Panc1 (cell line): ENCODE results near the gene MCEE. TPM values are rescaled to one million over a fixed set of nuclear protein-coding genes. Genes with fewer than 3 reads are reported as not detected.

ENCODE experiments used
- ATAC-seq: fragments of 200-7000 bp; cut with Tn5 transposase; 2 replicates; pipeline ENCODE4 v1.9.1; 2020; ENCODE audit warnings: mild to moderate bottlenecking, moderate library complexity
- BruUV-seq: library from RNA; stranded (reverse); fragments of 400-500 nt; replicated peaks from 2 replicates; lab custom pipeline; 2021; lab: Mats Ljungman, UMichigan
- CTCF ChIA-PET: fragments of 300-600 bp; sonication (Branson Sonifier 250); formaldehyde crosslinking; loops from one replicate; lab custom pipeline; 2022; ENCODE audit warnings: antibody characterized with exemption; lab: Charles Lee
- POLR2A ChIA-PET: fragments of 300-600 bp; sonication (Branson Sonifier 250); formaldehyde crosslinking; loops from one replicate; lab custom pipeline; 2022; ENCODE audit warnings: antibody characterized with exemption; lab: Charles Lee
- DNase-seq: peaks from one replicate; pipeline ENCODE4 v3.0.0-alpha.2; 2010; ENCODE audit warnings: low read depth, low spot score
- H3K27ac ChIP-seq: 2 replicates; pipeline ENCODE4 v1.5.1; 2011; ENCODE audit warnings: mild to moderate bottlenecking, low read length, inconsistent platforms
- H3K27me3 ChIP-seq: fragments of 200-500 bp; sonication (Bioruptor generic); 2 replicates; pipeline ENCODE4 v1.6.0; 2014; ENCODE audit warnings: low read length, inconsistent platforms; ENCODE audit not compliant: control insufficient read depth, insufficient read depth
- H3K36me3 ChIP-seq: fragments of 200-500 bp; sonication (Bioruptor generic); 2 replicates; pipeline ENCODE4 v1.5.1; 2014; ENCODE audit warnings: inconsistent platforms, mild to moderate bottlenecking, low read length, moderate library complexity; ENCODE audit not compliant: control insufficient read depth, insufficient read depth
- H3K4me1 ChIP-seq: 2 replicates; pipeline ENCODE4 v1.5.1; 2011; ENCODE audit warnings: inconsistent platforms, mild to moderate bottlenecking, low read length, moderate library complexity; ENCODE audit not compliant: control insufficient read depth, insufficient read depth
- H3K4me3 ChIP-seq, 2 experiments: 2 replicates each; pipeline ENCODE4 v1.5.1; 2011 to 2012; ENCODE audit warnings: low read depth in 2 of 2, low read length in 2 of 2, mild to moderate bottlenecking in 2 of 2, inconsistent platforms in 1 of 2, moderate library complexity in 1 of 2
- H3K9me3 ChIP-seq: fragments of 200-500 bp; sonication (Bioruptor generic); 2 replicates; pipeline ENCODE4 v1.5.1; 2014; ENCODE audit warnings: low read depth, mild to moderate bottlenecking, inconsistent platforms, low read length, moderate library complexity; ENCODE audit not compliant: control insufficient read depth, insufficient read depth
- POLR2AphosphoS5 ChIP-seq: IDR thresholded peaks from 2 replicates; pipeline ENCODE4 v1.6.1; 2012; ENCODE audit warnings: mild to moderate bottlenecking, low read depth, low read length, moderate library complexity
- SIN3A ChIP-seq: IDR thresholded peaks from 2 replicates; pipeline ENCODE4 v1.6.1; 2012; ENCODE audit warnings: low read depth, mild to moderate bottlenecking, low read length, moderate library complexity, borderline replicate concordance; ENCODE audit not compliant: insufficient read depth
- TCF7L2 ChIP-seq: IDR thresholded peaks from 2 replicates; pipeline ENCODE4 v1.6.1; 2011; ENCODE audit warnings: mild to moderate bottlenecking, low read depth, low read length, inconsistent platforms
- in situ Hi-C: cut with HindIII; loops from 2 replicates; pipeline ENCODE4 v1.10.0; 2016; ENCODE audit warnings: low sequenced_read_pairs, low pct_unique_long_range_greater_than_20kb
- intact Hi-C: fragments of 100-400 bp; cut with micrococcal nuclease; formaldehyde crosslinking; loops from one replicate; pipeline ENCODE4 v1.10.0; 2022; ENCODE audit not compliant: unreplicated experiment
- total RNA-seq: library from RNA; stranded (reverse); gene quantifications from one replicate; pipeline ENCODE4 v1.2.1, GENCODE V29; 2021; ENCODE audit not compliant: unreplicated experiment
- TF ChIP-seq, protein P1 (sequence below), 2 experiments: IDR thresholded peaks; 2 replicates each; pipeline ENCODE4 v1.6.1; 2011 to 2012; ENCODE audit warnings: low read depth in 2 of 2, control low read depth in 1 of 2, low read length in 1 of 2, mild to moderate bottlenecking in 1 of 2, moderate library complexity in 1 of 2; ENCODE audit not compliant: insufficient read depth in 1 of 2
- TF ChIP-seq, protein P2 (sequence below): fragments of 450-650 bp; IDR thresholded peaks from 2 replicates; pipeline ENCODE4 v1.5.1; 2017; ENCODE audit warnings: mild to moderate bottlenecking

Gene MCEE
- total RNA-seq, 1 experiment from 2014 or later = 4.8 TPM

DNA sequence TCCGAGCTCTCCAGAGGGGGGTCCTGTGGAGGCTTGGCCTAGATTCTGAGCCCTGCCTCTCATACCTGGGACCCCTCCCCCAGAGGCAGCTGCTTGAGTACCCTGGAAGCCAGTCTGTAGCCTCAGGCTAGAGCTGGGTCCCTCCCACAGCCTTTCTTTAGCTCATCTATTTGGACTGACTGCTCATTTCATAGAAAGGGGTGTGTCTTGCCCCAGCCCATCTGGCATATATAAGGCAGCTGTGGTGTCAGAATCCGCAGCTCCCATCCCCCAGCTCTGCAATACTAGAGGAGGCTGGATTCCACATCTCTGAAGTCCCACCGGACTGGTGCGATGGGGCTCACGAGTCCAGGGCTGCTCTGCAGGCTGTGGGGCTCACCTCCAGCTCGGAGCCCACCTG is 26.5 kb upstream of the MCEE start:
- ATAC-seq (peak; percentile 49), DNase-seq (no peak)
- TF ChIP-seq TCF7L2 = no peak
- no peak overlapping the region for H3K27ac ChIP-seq
- no TSS peak for BruUV-seq
- no peaks in the 10 kb centered on the region for H3K9me3 ChIP-seq
- peak overlapping the region in 1 of 2 experiments; percentile 27; a peak in 2 of 4 replicates for H3K4me3 ChIP-seq
- ChIA-PET POLR2A (interaction anchor here (0.9 kb wide), 1 partner anchor 14 kb away, joined by 4 read pairs; no protein-coding TSS in a partner anchor), CTCF (interaction anchor here (0.7 to 1.1 kb wide), 2 partner anchors 56 to 209 kb away, joined by 3 to 4 read pairs; no protein-coding TSS in a partner anchor)
- no peaks in the 10 kb centered on the region for H3K36me3 ChIP-seq
- H3K4me1 ChIP-seq = no peaks in the 10 kb centered on the region
- intact Hi-C loops = no loop called here
- in situ Hi-C loops = no loop called here
- H3K27me3 ChIP-seq = peaks cover 2% of the 10 kb centered on the region; the same call in 1 of the 2 replicates

DNA sequence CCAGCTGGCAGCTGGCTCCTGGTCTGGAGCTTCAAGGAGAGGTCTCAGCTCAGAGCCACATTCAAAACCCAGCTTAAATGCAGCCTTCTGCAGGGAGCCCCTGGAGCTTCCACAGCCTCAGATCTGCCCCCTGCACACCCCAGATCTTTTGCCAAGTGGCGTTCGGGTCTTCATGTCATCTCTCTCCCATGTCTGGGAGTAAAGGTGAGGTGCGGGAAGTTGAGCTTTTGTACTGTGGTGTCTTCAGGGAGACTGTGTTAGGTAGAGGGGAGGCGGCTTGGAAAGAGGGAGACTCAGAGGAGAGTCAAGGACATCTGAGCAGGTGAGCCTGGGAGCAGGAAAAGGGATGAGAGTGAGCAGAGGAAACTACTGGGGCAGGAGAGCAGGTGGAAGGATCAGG is 25.8 kb upstream of the MCEE start:
- BruUV-seq = no TSS peak
- H3K27me3 ChIP-seq = peaks cover 2% of the 10 kb centered on the region; the same call in 1 of the 2 replicates
- POLR2A ChIA-PET = no interaction called here
- in situ Hi-C loops (no loop called here), intact Hi-C loops (no loop called here)
- TF ChIP-seq TCF7L2 (no peak), SIN3A (no peak), POLR2AphosphoS5 (no peak)
- TF ChIP-seq, protein P1, sequence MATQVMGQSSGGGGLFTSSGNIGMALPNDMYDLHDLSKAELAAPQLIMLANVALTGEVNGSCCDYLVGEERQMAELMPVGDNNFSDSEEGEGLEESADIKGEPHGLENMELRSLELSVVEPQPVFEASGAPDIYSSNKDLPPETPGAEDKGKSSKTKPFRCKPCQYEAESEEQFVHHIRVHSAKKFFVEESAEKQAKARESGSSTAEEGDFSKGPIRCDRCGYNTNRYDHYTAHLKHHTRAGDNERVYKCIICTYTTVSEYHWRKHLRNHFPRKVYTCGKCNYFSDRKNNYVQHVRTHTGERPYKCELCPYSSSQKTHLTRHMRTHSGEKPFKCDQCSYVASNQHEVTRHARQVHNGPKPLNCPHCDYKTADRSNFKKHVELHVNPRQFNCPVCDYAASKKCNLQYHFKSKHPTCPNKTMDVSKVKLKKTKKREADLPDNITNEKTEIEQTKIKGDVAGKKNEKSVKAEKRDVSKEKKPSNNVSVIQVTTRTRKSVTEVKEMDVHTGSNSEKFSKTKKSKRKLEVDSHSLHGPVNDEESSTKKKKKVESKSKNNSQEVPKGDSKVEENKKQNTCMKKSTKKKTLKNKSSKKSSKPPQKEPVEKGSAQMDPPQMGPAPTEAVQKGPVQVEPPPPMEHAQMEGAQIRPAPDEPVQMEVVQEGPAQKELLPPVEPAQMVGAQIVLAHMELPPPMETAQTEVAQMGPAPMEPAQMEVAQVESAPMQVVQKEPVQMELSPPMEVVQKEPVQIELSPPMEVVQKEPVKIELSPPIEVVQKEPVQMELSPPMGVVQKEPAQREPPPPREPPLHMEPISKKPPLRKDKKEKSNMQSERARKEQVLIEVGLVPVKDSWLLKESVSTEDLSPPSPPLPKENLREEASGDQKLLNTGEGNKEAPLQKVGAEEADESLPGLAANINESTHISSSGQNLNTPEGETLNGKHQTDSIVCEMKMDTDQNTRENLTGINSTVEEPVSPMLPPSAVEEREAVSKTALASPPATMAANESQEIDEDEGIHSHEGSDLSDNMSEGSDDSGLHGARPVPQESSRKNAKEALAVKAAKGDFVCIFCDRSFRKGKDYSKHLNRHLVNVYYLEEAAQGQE (IDR thresholded peaks at IDR 0.05; ENCODE audit: insufficient read depth in 1 of 2, low read depth in 2 of 2, low read length in 1 of 2) = no peak
- TF ChIP-seq, protein P2, sequence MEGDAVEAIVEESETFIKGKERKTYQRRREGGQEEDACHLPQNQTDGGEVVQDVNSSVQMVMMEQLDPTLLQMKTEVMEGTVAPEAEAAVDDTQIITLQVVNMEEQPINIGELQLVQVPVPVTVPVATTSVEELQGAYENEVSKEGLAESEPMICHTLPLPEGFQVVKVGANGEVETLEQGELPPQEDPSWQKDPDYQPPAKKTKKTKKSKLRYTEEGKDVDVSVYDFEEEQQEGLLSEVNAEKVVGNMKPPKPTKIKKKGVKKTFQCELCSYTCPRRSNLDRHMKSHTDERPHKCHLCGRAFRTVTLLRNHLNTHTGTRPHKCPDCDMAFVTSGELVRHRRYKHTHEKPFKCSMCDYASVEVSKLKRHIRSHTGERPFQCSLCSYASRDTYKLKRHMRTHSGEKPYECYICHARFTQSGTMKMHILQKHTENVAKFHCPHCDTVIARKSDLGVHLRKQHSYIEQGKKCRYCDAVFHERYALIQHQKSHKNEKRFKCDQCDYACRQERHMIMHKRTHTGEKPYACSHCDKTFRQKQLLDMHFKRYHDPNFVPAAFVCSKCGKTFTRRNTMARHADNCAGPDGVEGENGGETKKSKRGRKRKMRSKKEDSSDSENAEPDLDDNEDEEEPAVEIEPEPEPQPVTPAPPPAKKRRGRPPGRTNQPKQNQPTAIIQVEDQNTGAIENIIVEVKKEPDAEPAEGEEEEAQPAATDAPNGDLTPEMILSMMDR = no peak
- no peak overlapping the region for H3K4me3 ChIP-seq
- no peaks in the 10 kb centered on the region for H3K36me3 ChIP-seq
- ATAC-seq (no peak), DNase-seq (no peak)
- CTCF ChIA-PET = no interaction called here
- H3K4me1 ChIP-seq = no peaks in the 10 kb centered on the region
- no peak overlapping the region for H3K27ac ChIP-seq
- H3K9me3 ChIP-seq = no peaks in the 10 kb centered on the region

DNA sequence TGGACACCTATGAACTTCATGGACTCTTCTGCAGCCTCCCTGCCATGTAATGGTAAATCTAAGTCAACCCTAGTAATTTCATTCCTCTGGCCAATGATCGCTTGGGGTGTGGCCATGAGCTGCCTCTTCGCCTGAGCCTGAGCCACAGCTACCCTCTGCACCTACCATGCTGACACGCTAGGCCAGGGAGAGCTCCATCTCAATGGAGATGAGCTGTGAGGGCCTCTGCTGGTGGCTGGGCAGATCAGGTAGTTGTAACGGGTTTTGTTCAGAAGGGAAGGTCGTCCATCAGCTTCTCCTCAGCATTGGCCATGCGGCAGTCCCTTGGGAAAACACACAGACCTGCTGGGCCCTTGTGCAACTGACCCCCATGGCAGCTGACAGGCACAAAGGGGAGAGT is 24.8 kb upstream of the MCEE start:
- Histone ChIP-seq H3K27ac (no peak overlapping the region), H3K9me3 (no peaks in the 10 kb centered on the region), H3K4me3 (no peak overlapping the region), H3K4me1 (no peaks in the 10 kb centered on the region), H3K36me3 (peaks cover under 1% of the 10 kb centered on the region; the same call in 1 of the 2 replicates), H3K27me3 (peaks cover 2% of the 10 kb centered on the region; the same call in 1 of the 2 replicates)
- intact Hi-C loops (no loop called here), in situ Hi-C loops (no loop called here)
- BruUV-seq = no TSS peak
- ChIA-PET POLR2A (no interaction called here), CTCF (interaction anchor here (0.6 kb wide), 1 partner anchor 167 kb away, joined by 3 read pairs; no protein-coding TSS in a partner anchor)
- ATAC-seq = peak; percentile 62
- no peak for TF ChIP-seq TCF7L2
- TF ChIP-seq, protein P2 = peak; percentile 37
- DNase-seq = peak; percentile 20
